DMS79 (cell line): ENCODE measurements around the gene BAG5.

Experiments
- DNase-seq: peaks from one replicate; lab custom pipeline; 2025; lab: John Stamatoyannopoulos, UW

Gene BAG5

GRCh38 chr14:103563844-103564505, 1.5 kb upstream of the BAG5 start:
- no peak for DNase-seq

- DNase-seq = no peak
These were observed 766 bp upstream of the BAG5 start for GRCh38 chr14:103563226-103563620.

- DNase-seq = no peak
These were observed 353 bp downstream of the BAG5 start for GRCh38 chr14:103562179-103562428.

GRCh38 chr14:103561381-103562178, 877 bp downstream of the BAG5 start:
- DNase-seq = no peak

GRCh38 chr14:103560691-103561090, 1.8 kb downstream of the BAG5 start:
- no peak for DNase-seq

- DNase-seq = no peak
These were observed 2.7 kb downstream of the BAG5 start for GRCh38 chr14:103559766-103560165.

- DNase-seq = peak; percentile 98
These were observed 4.2 kb downstream of the BAG5 start for GRCh38 chr14:103558071-103558882.

GRCh38 chr14:103556946-103557758, 5.3 kb downstream of the BAG5 start:
- no peak for DNase-seq

GRCh38 chr14:103555559-103556337, 6.7 kb downstream of the BAG5 start:
- no peak for DNase-seq

GRCh38 chr14:103552846-103553210, 9.6 kb downstream of the BAG5 start:
- no peak for DNase-seq

GRCh38 chr14:103552011-103552845, 10.2 kb downstream of the BAG5 start:
- DNase-seq = no peak

GRCh38 chr14:103551338-103551762, 11.1 kb downstream of the BAG5 start:
- DNase-seq = no peak

- DNase-seq = peak; percentile 56
These were observed 11.8 kb downstream of the BAG5 start for GRCh38 chr14:103550451-103551337.

GRCh38 chr14:103549361-103550311, 12.8 kb downstream of the BAG5 start:
- no peak for DNase-seq

- no peak for DNase-seq
These were observed 13.8 kb downstream of the BAG5 start for GRCh38 chr14:103548463-103549351.

GRCh38 chr14:103547941-103548462, 14.5 kb downstream of the BAG5 start:
- no peak for DNase-seq

GRCh38 chr14:103547455-103547940, 15.0 kb downstream of the BAG5 start:
- no peak for DNase-seq
